HG03280 (cell line): ENCODE measurements around the gene CUL1.

ENCODE experiments used
- ATAC-seq: cut with Tn5 transposase; IDR thresholded peaks from one replicate; pipeline ENCODE4 v1.9.1; 2021; ENCODE audit warnings: mild to moderate bottlenecking, moderate library complexity; ENCODE audit not compliant: unreplicated experiment

The CUL1 gene

DNA sequence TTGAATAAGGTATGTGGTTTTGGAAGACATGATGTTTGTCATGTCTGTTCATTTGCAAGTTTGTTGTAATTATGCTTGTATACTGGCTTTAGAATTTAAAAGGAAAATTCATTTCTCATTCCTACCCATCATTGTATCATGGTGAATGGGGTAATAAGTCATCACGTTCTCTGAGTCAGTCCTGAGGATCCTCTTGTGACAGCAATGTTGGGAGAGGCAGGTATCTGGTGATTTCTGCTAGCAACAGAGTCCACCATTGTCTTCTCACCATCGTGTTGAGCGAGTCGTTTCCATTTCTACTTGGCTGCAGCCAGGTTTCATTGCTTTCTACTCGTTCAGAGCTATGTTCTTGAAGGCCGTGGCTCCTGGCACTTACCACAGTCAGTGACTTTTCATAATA, 16.3 kb downstream of the CUL1 start:
- ATAC-seq = no peak

DNA sequence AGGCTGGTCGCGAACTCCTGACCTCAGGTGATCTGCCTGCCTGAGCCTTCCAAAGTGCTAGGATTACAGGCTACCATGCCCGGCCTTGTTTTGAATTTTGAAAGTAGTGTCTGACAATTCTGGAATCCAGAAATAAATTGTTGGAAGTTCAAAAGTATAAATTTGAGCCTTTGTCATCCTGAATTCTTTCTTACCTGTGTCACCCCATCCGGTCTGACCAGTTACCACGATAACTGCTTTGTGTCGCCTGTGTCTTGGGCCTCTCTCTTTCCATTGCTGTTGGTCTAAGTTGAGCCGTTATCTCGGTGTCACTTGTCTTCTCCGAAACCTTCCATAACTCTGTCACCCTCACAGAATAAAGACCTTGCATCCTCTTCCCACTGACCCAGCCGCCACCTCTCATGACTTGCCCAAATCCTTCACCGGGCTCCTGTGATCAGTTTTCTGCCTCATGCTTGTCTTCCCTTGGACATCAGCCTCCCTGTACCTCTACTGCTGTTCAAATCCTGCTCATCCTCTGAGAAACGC, 18.6 kb downstream of the CUL1 start:
- no peak for ATAC-seq

DNA sequence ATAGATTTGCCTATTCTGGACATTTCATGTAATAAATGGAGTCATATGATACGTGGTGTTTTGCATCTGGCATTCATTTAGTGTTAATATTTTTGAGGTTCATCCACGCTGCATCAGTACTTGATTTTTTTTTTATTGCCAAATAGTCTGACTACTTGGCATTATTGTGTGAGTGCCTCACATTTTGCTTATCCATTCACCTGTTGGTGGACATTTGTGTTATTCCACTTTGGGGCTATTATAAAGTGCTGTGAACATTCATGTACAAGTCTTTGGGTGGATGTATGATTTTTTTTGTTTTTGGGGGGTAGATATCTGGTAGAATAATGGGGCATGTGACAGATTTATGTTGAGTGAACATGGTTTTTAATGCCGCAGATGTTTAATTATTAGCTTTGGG, 19.7 kb downstream of the CUL1 start:
- no peak for ATAC-seq

DNA sequence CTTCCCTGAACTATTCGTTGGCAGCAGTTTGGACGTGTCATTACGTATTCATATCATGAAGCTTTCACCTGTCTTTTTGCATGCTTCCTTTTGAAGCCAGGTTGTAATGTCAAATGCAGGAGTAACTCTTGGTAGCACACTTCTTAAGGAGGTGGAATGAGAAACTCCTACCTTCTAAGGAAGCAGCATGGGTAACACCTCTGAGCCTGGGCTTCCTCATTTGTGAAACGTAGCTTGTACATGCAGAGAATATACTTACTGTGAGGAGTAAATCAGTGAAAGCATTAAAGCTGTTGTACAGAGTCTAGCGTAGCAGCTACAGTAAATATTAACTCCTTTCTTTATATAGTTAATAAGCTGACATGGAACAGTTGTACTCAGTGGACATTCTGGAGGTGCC, 21.1 kb downstream of the CUL1 start:
- ATAC-seq = no peak

DNA sequence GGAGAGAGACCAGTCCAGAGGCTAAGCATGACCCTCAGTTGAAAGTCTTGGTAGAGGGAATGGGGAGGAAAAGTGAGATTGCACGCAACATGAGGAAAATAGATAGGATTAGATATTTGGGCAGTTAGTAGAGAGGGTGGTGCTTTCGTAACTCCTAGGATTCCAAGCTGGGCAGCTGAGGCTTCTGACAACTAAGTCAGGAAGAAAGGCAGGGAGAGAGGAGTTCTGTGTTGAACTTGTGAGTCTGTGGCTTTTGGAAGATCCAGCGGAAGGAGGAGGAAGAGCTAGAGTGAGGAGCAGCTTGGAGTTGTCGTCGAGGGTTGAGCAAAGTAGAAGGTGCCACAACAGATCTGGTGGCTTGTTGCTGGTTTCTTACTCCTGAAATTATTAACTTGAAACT, 21.8 kb downstream of the CUL1 start:
- no peak for ATAC-seq

DNA sequence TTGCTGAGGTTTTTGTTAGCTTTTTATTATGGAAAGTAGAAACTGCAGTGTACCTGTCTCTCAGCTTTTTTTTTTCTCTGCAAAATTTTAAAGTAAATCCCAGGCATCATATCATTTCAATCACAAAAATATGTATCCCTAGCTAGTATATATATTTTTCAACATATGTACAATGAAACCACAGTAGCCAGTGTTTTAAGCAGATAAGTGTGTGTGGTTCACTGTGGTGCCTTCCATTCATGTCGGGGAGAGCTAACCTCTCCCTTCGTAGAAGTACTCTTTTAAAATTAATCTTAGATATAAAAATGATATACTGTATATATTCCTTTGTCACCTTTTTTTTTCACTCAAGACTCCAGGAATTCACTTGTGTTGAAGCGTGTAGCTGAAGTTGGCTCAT, 22.7 kb downstream of the CUL1 start:
- no peak for ATAC-seq

DNA sequence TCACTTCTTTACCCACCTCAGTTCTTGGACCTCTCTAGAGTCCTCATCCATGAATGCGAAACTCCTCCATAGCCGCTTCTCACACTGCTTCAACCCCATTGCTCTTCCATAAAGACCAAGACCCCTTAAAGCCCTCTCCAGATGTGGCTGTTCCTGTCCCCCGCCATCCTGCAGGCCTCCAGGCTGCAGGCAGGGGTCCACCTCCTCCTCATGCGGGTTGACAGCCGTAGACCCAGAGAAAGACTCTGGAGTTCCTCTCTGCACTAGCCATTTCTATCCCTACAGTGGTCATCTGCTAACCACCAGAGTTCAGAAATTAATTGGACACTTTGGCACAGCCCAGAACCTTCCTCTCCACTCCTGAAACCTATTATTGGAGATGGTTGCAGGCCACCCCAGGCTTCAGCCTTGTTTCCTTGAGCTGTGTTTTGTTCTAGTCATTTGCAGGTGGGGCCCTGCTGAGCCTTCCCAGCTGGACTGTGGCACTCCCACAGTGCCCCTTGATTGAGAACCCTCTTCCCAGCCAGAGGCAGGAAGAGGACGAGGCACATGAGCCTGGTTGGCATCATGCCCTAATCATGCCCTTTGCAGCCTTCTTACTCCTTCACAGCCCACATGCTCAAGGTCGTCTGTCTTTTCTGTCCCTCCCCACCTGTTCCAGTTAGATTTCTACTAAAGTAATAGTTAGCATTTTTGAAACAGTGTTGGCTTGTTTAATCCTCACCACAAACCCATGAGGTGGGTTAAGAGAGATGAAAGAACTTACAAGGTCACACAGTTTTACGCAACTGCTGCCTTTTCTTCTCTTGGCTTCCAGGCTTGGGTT, 23.9 kb downstream of the CUL1 start:
- ATAC-seq = no peak

DNA sequence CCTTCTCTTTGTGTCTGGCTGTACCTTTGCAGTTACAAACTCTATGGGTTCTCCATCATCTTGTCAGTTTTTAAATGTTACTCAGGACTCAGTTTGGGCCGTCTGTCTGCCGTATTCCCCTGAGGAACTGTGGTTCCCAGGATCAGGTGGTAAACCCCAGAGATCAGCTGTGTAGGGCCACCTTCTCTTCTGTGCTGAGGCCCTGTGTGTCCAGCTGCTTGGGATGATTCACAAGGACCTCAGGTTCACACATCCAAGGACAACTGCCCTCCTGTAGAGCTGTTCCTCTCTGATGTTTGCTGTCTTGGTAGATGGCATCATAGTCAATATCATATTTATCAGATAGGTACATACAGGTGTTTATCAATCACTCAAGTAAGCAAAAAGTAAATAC, 24.5 kb downstream of the CUL1 start:
- ATAC-seq = no peak

DNA sequence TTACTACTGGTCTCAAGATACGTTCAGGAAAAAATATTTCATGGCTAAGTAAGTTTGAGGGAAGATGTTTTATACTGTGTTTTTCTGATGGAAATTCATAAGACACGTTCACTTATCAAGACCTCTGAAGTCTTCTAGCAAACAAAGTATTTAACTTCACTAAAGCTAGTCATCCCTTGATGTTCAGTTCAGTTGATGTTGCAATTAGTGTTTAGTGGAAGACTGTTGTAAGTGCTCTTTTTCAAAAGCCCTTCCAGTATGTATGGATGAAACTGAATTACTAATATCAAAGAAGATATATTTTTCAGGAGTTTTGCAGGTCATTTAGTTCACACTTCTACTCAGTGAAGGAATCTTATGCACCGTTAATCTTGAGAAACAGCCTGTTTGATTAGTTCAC, 25.1 kb downstream of the CUL1 start:
- no peak for ATAC-seq

DNA sequence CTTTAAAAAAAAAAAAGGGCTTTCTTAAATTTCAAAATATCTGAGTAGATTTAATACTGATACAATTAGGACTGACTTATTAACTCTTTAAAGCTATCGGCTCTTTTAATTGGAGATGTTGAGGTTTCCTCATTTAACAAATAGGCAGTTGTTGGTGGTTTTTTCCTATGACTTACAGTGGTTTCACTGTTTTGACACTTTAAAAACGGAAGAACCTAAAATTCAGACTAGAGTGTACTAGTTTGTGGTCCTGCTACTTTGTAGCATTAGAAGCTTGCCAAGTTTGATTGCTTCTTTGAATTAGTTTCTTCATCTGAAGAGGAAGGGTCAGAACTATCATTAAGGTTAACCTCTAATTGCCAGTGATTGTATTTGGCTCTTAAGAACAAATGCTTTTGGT, 27.7 kb downstream of the CUL1 start:
- ATAC-seq = no peak

DNA sequence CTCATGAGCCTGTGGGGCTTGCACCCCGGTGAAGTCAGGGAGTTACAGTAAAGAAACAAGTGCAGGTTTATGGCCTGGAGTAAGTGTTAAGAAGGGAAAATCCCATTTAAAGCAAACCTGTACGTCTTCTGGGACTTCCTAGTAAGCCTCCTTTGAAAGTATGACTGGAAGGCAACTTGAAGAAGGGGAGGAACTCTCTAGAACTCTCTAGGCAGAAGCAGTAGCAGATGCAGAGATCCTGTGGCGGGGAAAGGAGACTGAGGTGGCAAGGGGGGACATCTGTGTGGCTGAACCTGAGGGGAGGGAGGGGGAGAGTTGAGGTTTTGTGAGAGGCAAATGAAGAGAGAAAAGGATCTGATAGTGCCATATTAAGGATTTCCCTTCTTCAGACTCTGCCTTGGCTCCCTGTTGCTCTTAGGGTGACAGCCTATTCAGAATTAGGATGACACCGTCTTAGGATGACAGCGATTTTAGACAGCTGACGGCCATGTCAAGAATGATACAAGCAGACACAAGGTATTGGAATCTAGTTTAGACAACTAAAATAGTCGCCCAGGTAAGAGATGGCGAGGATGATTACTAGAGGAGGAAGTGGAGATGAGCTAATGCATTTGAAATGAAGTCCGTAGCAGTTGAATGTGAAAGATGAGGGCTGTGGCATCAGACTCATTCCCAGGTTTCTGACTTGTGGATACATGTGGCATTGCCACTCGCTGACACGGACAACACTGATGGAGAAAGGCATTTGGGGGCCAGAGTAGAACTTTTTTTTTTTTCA, 29.0 kb downstream of the CUL1 start:
- ATAC-seq = no peak

DNA sequence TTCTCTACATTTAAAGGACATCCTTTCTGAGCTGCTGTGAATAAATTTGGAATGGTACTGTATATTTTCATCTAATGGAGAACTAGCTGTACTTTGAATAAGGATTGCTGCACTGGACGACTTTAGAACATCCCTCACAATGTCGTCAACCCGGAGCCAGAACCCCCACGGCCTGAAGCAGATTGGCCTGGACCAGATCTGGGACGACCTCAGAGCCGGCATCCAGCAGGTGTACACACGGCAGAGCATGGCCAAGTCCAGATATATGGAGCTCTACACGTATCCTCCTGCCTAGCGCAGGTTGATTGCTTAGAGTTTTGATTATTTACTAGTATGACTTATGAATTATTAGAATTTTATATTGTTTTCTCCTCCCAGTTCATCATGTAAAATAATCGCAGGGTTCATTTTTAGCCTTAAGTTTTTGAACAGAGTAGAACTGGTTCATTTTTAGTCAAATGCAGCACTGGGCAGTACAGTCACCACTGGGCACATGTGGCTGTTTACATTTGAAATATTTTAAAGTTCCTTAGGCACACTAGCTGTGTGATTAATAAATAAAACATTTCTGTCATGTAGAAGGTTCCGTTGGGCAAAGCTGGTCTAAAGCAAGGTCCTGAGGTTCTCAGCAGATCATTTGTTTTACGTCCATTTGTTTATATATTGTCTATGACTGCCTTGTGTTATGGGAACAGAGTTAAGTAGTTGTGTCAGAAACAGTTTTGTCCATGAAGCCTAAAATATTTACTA, 31.5 kb downstream of the CUL1 start:
- ATAC-seq = no peak

DNA sequence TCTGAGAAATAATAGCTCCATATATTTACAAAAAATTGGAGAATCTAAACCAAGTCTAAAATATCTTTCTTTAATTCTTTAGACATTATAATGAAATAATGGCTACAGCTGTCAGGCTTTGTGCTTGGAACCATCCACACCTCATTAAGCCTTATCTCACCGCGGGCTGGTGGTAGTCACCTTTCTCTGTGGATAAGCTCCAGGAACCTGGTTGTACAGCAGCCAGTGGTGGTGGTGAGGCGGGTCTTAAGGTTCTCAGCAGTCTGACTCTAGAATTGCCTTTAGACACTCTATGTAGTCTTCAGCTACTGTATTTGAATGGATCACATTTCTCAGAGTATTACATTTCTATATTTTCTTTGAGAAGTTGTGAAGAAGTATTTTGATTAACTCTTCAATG, 34.2 kb downstream of the CUL1 start:
- ATAC-seq = no peak

DNA sequence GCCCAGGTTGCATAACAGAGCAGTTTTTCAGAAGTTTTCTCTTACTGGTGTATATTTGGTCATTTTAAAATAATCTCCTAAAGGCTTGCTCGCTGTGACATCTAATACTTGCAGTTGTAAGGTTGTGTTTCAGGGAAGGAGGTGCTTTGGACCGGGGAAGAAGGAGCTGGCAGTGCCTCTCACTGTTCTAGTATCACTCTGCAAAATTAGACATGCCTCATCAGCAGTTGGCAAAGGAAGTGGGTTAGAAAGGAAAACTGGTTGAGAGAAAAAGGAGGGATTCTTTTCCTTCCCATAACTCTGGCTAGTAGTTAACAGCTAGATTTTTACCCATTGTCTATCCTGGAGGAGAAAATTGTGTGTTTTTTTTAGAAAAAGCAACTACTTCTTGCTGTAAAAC, 34.8 kb downstream of the CUL1 start:
- ATAC-seq = no peak

DNA sequence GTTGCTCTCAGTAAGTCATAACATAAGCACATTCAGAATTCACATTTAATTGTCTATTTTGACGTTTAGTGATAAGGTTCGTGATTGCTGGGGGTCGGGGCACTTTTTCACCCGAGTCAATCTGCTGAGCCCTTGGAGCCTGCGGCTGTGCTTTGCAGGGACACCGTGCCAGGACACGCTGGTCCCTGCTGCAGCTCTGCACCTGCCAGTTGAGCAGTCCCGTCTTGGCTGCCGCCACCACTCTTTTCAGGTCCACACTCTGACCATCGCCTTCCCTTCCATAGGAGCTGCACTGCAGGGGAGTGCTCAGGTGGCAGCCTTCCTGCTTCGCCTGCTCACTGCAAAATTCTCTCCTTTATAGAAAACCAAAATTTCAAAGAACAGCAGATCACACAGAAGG, 36.4 kb downstream of the CUL1 start:
- no peak for ATAC-seq

DNA sequence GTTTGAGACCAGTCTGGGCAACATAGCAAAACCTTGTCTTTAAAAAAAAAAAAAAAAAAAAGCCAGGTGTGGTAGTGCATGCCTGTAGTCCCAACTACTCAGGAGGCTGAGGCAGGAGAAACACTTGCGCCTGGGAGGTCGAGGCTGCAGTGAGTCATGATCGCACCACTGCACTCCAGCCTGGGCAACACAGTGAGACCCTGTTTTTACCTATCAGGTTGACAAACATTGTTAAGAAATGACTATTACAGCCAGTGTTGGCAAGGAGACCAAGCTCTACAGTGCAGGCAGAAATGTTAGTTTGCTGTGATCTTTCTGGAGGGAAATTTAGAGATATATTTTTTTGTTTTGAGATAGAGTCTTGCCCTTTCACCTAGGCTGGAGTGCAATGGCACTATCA, 37.3 kb downstream of the CUL1 start:
- no peak for ATAC-seq

DNA sequence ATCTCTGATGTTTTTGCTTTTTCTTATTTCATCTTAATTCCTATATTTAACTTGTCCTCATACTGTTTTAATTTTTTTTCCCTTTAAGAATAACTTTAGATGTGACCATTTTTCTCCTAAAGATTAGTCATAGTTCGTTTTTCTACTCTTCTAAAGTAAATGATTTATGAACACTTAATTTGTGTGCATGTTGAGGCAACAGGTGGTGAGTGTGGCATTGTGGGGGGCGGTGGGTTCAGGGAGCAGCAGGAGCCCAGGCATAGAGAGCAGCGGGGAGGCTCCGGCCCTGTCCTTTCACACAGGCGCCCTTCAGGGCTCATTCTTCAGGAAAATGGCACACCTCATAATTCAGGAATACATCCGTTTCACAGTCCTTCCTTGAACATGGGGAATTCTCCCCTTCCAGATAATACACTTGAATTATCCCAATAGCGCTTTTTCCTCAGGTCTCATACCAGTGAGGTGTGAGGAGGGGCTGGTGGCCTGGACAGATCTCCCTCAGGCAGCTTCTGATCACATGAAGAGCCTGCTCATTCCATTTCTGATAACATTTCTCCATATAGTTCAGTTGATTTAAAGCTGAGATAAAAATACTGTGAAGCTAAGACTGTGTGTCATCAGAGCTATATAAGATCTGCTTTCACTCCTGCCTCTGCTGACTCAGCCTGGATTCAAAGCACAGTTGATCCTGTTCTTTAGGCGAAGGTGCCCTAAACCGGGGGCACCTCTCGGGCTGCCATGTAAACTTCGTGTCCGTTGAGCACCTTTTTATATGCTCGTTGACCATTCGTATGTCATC, 40.2 kb downstream of the CUL1 start:
- ATAC-seq = no peak

DNA sequence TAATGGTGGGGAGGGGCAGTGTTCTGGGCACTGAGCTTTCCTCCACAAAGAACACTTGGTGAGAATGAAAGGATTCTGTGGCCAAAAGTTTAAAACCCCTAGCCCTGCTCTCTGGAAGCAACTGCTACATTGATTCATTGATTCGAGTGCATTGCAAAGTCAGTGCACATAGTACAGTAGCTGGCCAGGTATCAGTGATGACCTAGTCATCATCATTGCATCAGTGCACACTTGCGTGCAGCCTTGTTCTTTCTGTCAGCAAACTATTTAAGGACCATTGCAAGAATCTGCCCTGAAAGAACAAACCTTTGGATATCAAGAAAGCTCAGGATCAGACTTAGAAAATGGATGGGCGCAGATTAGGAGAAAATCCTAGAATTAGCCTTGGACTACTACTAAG, 47.4 kb downstream of the CUL1 start:
- ATAC-seq = no peak

DNA sequence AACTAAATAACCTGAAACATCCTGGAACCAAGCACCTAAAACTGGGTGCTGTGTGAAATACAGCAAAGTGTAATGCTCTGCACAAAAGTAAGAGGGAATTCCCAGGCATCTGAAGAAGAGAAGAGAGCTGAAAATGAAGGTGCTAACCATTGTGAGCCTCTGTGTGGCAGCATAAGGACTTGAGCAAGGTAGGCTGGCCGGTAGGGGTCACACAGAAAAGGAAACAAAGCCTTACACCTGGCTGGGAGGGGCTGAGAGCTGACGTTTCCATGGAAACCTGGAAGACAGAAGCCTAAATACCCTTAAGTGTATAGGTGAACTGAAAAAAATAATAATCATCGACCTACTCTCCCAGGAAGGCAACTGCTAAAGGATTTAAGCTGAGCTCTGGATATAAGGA, 48.6 kb downstream of the CUL1 start:
- ATAC-seq = no peak

DNA sequence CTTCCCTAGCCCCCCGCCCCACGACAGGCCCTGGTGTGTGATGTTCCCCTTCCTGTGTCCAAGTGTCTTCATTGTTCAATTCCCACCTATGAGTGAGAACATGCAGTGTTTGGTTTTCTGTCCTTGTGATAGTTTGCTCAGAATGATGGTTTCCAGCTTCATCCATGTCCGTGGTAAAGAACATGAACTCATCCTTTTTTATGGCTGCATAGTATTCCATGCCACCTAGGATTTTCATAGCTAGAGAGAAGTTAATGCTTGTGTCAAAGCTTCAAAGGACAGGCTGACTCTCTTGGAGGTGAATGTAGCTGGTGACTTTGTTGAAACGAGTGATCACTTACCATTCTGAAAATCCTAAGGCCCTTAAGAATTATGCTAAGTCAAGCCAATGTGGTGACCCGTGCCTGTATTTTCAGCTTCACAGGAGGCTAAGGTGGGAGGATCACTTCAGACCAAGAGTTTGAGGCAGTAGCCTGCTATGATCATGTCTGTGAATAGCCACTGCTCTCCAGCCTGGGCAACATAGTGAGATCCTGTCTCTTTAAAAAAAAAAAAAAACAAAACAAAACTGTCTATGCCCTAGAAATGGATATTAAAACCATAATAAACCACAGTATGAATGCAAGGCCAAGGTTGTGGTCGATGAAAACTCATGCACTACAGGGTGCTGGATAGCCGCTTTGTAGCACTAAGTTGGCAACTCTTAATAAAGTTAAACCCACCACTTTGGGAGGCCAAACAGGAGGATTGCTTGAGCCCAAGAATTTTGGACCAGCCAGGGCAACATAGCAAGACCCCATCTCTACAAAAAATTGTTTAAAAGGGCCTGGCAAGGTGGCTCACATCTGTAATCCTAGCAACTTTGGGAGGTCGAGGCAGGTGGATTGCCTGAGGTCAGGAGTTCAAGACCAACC, 52.0 kb downstream of the CUL1 start:
- ATAC-seq = no peak
